ENCODE measurements around the gene CXorf38.

GRCh38 chrX:40661489-40661888 is 14.1 kb upstream of the CXorf38 start:
- TF ChIP-seq BHLHE40 (IDR thresholded peaks at IDR 0.05; ENCODE audit: borderline replicate concordance) (no peak), NFRKB (IDR thresholded peaks at IDR 0.05) (no peak), ARNT (IDR thresholded peaks at IDR 0.05) (no peak), SP1 (IDR thresholded peaks at IDR 0.05) (no peak), ELF4 (IDR thresholded peaks at IDR 0.05) (no peak), L3MBTL2 (conservative IDR thresholded peaks at IDR 0.05) (no peak), SUZ12 (IDR thresholded peaks at IDR 0.05) (no peak)
